Measurements from ENCODE around the gene A4GNT. TPM values are rescaled to one million over a fixed set of nuclear protein-coding genes. Genes with fewer than 3 reads are reported as not detected.

The A4GNT gene
- total RNA-seq, 1 donor from 2014 or later, result not detected

- H3K27ac Mint-ChIP-seq, result no peak overlapping the region
- Histone ChIP-seq H3K9ac (no peak overlapping the region), H3K9me3 (ENCODE audit: low read depth) (no peaks in the 10 kb centered on the region), H4K20me1 (ENCODE audit: low read depth) (no peaks in the 10 kb centered on the region), H3K4me1 (no peaks in the 10 kb centered on the region), H3K36me3 (no peaks in the 10 kb centered on the region), H3K27me3 (no peaks in the 10 kb centered on the region), H3K27ac (no peak overlapping the region), H3F3A (ENCODE audit: low read depth) (no peaks in the 10 kb centered on the region), H3K4me2 (no peak overlapping the region), H3K79me2 (ENCODE audit: low read depth) (no peaks in the 10 kb centered on the region), H2AFZ (replicated peaks) (no peak overlapping the region), H3K4me3 (no peak overlapping the region)
- H3K4me3 Mint-ChIP-seq, result no peak overlapping the region
- DNase-seq (ENCODE audit: low spot score), result no peak
- H3K36me3 Mint-ChIP-seq, result no peaks in the 10 kb centered on the region
- peaks cover 7% of the 10 kb centered on the region for H3K9me3 Mint-ChIP-seq
- TF ChIP-seq, protein P1, sequence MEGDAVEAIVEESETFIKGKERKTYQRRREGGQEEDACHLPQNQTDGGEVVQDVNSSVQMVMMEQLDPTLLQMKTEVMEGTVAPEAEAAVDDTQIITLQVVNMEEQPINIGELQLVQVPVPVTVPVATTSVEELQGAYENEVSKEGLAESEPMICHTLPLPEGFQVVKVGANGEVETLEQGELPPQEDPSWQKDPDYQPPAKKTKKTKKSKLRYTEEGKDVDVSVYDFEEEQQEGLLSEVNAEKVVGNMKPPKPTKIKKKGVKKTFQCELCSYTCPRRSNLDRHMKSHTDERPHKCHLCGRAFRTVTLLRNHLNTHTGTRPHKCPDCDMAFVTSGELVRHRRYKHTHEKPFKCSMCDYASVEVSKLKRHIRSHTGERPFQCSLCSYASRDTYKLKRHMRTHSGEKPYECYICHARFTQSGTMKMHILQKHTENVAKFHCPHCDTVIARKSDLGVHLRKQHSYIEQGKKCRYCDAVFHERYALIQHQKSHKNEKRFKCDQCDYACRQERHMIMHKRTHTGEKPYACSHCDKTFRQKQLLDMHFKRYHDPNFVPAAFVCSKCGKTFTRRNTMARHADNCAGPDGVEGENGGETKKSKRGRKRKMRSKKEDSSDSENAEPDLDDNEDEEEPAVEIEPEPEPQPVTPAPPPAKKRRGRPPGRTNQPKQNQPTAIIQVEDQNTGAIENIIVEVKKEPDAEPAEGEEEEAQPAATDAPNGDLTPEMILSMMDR (IDR thresholded peaks at IDR 0.05), result no peak
- TF ChIP-seq EZH2phosphoT487 (IDR thresholded peaks at IDR 0.05), result no peak
- no peak for TF ChIP-seq EZH2 (IDR thresholded peaks at IDR 0.05)
- no peaks in the 10 kb centered on the region for H3K4me1 Mint-ChIP-seq
- no peaks in the 10 kb centered on the region for H3K27me3 Mint-ChIP-seq (ENCODE audit: insufficient read depth, low read depth)
Measured at GRCh38 chr3:138140940-138141339, 8.8 kb upstream of the A4GNT start.

DNA sequence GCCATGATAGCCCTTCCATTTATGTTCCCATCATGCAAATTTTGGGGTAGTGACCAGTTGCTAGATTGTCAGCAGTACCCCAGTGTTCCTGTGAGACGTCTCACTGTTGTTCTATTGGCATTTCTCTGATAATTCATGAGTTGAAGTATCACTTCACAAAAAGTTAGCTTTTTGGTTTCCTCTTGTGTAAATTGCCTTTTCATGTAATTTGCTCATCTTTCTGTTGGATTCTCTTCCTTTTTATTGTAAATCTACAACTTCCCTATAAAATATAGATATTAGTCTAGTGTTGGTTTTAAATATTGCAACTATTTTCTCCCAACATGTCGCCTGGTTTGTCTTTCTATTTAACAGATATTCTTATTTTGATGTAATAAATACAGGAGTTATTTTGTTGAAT, 7.5 kb upstream of the A4GNT start:
- no peaks in the 10 kb centered on the region for H3K27me3 Mint-ChIP-seq (ENCODE audit: insufficient read depth, low read depth)

DNA sequence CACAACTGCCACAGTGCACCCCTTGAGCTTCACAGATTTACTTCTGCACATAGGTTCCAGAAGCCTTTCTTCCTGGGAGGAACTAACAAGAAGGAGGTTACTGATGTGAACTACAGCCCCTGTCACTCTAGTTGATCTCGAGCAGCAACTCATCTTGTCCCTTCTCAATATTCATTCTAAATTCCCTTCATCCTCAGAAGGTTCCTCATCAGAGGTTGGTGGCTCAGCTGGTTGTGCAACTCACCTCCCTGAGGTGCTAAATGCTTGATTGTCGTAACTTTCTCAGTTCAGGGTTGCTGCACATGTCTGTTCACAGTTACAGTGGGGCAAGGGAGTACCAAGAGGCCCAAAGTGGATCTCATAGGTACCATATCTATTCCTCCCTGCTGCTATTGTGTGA, 5.7 kb upstream of the A4GNT start:
- H3K36me3 ChIP-seq, result no peaks in the 10 kb centered on the region
- Mint-ChIP-seq H3K27ac (no peak overlapping the region), H3K36me3 (no peaks in the 10 kb centered on the region), H3K4me1 (no peaks in the 10 kb centered on the region), H3K4me3 (no peak overlapping the region), H3K27me3 (ENCODE audit: insufficient read depth, low read depth) (no peaks in the 10 kb centered on the region), H3K9me3 (no peaks in the 10 kb centered on the region)
- no peaks in the 10 kb centered on the region for H3K27me3 ChIP-seq
- no peaks in the 10 kb centered on the region for H3K79me2 ChIP-seq (ENCODE audit: low read depth)
- H3K4me3 ChIP-seq, result no peak overlapping the region
- DNase-seq (ENCODE audit: low spot score), result no peak
- no peak overlapping the region for H2AFZ ChIP-seq (replicated peaks)
- no peaks in the 10 kb centered on the region for H4K20me1 ChIP-seq (ENCODE audit: low read depth)
- no peaks in the 10 kb centered on the region for H3F3A ChIP-seq (ENCODE audit: low read depth)
- H3K4me2 ChIP-seq, result no peak overlapping the region
- H3K27ac ChIP-seq, result no peak overlapping the region
- TF ChIP-seq EZH2 (IDR thresholded peaks at IDR 0.05) (no peak), EZH2phosphoT487 (IDR thresholded peaks at IDR 0.05) (no peak)
- TF ChIP-seq, protein P1 (IDR thresholded peaks at IDR 0.05), result no peak
- no peaks in the 10 kb centered on the region for H3K4me1 ChIP-seq
- H3K9ac ChIP-seq, result no peak overlapping the region
- H3K9me3 ChIP-seq (ENCODE audit: low read depth), result no peaks in the 10 kb centered on the region

More for the DNA sequence above, 7.5 kb upstream of the A4GNT start:
- Histone ChIP-seq H3K4me2 (no peak overlapping the region), H4K20me1 (ENCODE audit: low read depth) (no peaks in the 10 kb centered on the region), H3F3A (ENCODE audit: low read depth) (no peaks in the 10 kb centered on the region), H3K36me3 (no peaks in the 10 kb centered on the region), H3K4me3 (no peak overlapping the region), H3K9me3 (ENCODE audit: low read depth) (no peaks in the 10 kb centered on the region), H2AFZ (replicated peaks) (no peak overlapping the region), H3K79me2 (ENCODE audit: low read depth) (no peaks in the 10 kb centered on the region), H3K27ac (no peak overlapping the region), H3K27me3 (no peaks in the 10 kb centered on the region), H3K9ac (no peak overlapping the region), H3K4me1 (no peaks in the 10 kb centered on the region)
- TF ChIP-seq EZH2 (IDR thresholded peaks at IDR 0.05) (no peak), EZH2phosphoT487 (IDR thresholded peaks at IDR 0.05) (no peak)
- TF ChIP-seq, protein P1 (IDR thresholded peaks at IDR 0.05), result no peak
- no peak overlapping the region for H3K27ac Mint-ChIP-seq
- H3K4me1 Mint-ChIP-seq, result no peaks in the 10 kb centered on the region
- no peaks in the 10 kb centered on the region for H3K36me3 Mint-ChIP-seq
- peaks cover 7% of the 10 kb centered on the region for H3K9me3 Mint-ChIP-seq
- no peak for DNase-seq (ENCODE audit: low spot score)
- H3K4me3 Mint-ChIP-seq, result no peak overlapping the region

Data from neural progenitor cell (in vitro differentiated cells).